ENCODE measurements around the gene RAB15.

DNA sequence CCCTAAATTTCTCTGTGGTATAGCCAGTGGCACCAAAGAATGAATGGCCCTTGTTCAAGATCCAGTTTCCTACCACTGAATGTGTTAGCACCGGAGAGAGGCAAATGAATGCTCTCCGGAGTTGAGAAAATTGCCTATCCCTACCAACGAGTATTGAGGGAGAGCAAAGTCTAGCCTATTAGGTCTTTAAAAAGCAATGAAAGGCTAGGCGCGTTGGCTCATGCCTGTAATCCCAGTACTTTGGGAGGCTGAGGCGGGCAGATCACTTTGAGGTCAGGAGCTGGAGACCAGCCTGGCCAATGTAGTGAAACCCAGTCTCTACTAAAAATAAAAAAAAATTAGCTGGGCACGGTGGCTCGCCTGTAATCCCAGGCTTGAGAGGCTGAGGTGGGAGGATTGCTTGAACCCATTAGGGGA lies 898 bp upstream of the RAB15 start:
- TF ChIP-seq EZH2 (IDR thresholded peaks at IDR 0.05; ENCODE audit: borderline replicate concordance, low read depth, low read length, severe bottlenecking): no peak
- TF ChIP-seq POLR2AphosphoS5 (IDR thresholded peaks at IDR 0.05; ENCODE audit: insufficient read depth, low read depth, low read length): no peak

All from endothelial cell of umbilical vein (primary cell).